DOHH2 (cell line): ENCODE data around the gene GAK.

Source experiments
- EZH2phosphoT487 ChIP-seq: fragments of 200-600 bp; sonication (generic); IDR thresholded peaks from 2 replicates; pipeline ENCODE4 v1.6.1; 2017; ENCODE audit warnings: borderline replicate concordance, mild to moderate bottlenecking, antibody characterized with exemption, low read length, moderate library complexity, mixed read lengths
- TF ChIP-seq, protein P1 (sequence below): fragments of 200-600 bp; sonication (generic); IDR thresholded peaks from one replicate; pipeline ENCODE4 v1.5.1; 2014; ENCODE audit warnings: antibody characterized with exemption, mild to moderate bottlenecking, low read depth, low read length; ENCODE audit not compliant: poor library complexity, severe bottlenecking

DNA sequence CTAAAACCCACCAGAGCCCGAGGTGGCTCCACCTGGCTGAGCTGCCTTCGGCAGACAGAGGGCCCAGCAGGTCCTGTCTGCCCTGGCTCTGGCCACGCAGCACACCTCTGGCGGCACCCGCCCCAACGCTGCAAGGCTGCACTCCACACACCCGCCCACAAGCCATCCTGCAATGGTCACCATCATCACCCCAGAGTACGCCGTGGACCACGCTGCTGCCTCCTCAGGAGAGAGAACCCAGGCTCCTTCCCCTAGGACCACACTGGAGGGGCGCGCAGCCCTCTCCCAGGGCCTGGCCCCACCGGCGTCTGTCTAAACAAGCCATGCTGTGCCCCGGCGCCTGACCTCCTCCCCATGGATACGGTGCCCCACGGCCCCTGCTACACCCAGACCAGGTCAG, 66.5 kb downstream of the GAK start:
- TF ChIP-seq, protein P1, sequence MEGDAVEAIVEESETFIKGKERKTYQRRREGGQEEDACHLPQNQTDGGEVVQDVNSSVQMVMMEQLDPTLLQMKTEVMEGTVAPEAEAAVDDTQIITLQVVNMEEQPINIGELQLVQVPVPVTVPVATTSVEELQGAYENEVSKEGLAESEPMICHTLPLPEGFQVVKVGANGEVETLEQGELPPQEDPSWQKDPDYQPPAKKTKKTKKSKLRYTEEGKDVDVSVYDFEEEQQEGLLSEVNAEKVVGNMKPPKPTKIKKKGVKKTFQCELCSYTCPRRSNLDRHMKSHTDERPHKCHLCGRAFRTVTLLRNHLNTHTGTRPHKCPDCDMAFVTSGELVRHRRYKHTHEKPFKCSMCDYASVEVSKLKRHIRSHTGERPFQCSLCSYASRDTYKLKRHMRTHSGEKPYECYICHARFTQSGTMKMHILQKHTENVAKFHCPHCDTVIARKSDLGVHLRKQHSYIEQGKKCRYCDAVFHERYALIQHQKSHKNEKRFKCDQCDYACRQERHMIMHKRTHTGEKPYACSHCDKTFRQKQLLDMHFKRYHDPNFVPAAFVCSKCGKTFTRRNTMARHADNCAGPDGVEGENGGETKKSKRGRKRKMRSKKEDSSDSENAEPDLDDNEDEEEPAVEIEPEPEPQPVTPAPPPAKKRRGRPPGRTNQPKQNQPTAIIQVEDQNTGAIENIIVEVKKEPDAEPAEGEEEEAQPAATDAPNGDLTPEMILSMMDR: no peak
- TF ChIP-seq EZH2phosphoT487: no peak
